Hepatocyte (in vitro differentiated cells): Measurements from ENCODE around the gene ABO. TPM values are rescaled to one million over a fixed set of nuclear protein-coding genes. Genes with fewer than 3 reads are reported as not detected.
A peak's percentile ranks its signal among the peaks of the same experiment; 100 is the strongest.

ENCODE experiments used
- DNase-seq: peaks from one replicate; pipeline ENCODE4 v3.0.0-alpha.2; 2016; ENCODE audit warnings: low spot score
- H2AFZ ChIP-seq: fragments of 200-600 bp; sonication (generic); 2 replicates; pipeline ENCODE4 v1.6.0; 2016; ENCODE audit warnings: antibody characterized with exemption, mild to moderate bottlenecking
- H3K27ac ChIP-seq: fragments of 200-600 bp; sonication (generic); 2 replicates; pipeline ENCODE4 v1.5.1; 2016; ENCODE audit warnings: mild to moderate bottlenecking
- H3K27me3 ChIP-seq: fragments of 200-600 bp; sonication (generic); 2 replicates; pipeline ENCODE4 v1.6.1; 2016
- H3K36me3 ChIP-seq: fragments of 200-600 bp; sonication (generic); replicated peaks from 2 replicates; pipeline ENCODE4 v1.5.1; 2016; ENCODE audit warnings: low read depth; ENCODE audit not compliant: insufficient read depth
- H3K4me1 ChIP-seq: fragments of 200-600 bp; sonication (generic); 2 replicates; pipeline ENCODE4 v1.5.1; 2016; ENCODE audit warnings: mild to moderate bottlenecking, moderate library complexity; ENCODE audit not compliant: insufficient read depth
- H3K4me2 ChIP-seq: fragments of 200-600 bp; sonication (generic); 2 replicates; pipeline ENCODE4 v1.6.0; 2016
- H3K4me3 ChIP-seq: fragments of 200-600 bp; sonication (generic); 2 replicates; pipeline ENCODE4 v1.5.1; 2016; ENCODE audit warnings: mild to moderate bottlenecking
- H3K79me2 ChIP-seq: fragments of 200-600 bp; sonication (generic); 2 replicates; pipeline ENCODE4 v1.6.0; 2017; ENCODE audit warnings: mild to moderate bottlenecking
- H3K9me2 ChIP-seq: fragments of 200-600 bp; sonication (generic); replicated peaks from 2 replicates; pipeline ENCODE4 v1.6.0; 2017; ENCODE audit warnings: mild to moderate bottlenecking; ENCODE audit not compliant: insufficient read depth
- H3K9me3 ChIP-seq: fragments of 200-600 bp; sonication (generic); 2 replicates; pipeline ENCODE4 v1.5.1; 2016; ENCODE audit warnings: low read depth, mild to moderate bottlenecking
- H4K20me1 ChIP-seq: fragments of 200-600 bp; sonication (generic); 2 replicates; pipeline ENCODE4 v1.6.0; 2016; ENCODE audit warnings: mild to moderate bottlenecking; ENCODE audit not compliant: insufficient read depth, poor library complexity, severe bottlenecking
- CTCF ChIP-seq: fragments of 200-600 bp; sonication (generic); IDR thresholded peaks from 2 replicates; pipeline ENCODE4 v1.5.1; 2016; ENCODE audit warnings: antibody characterized with exemption, mild to moderate bottlenecking; ENCODE audit not compliant: poor library complexity
- EZH2 ChIP-seq: fragments of 200-600 bp; sonication (generic); IDR thresholded peaks from 2 replicates; pipeline ENCODE4 v1.6.1; 2016; ENCODE audit warnings: antibody characterized with exemption, mild to moderate bottlenecking, borderline replicate concordance
- EZH2phosphoT487 ChIP-seq: fragments of 200-600 bp; sonication (generic); IDR thresholded peaks from one replicate; pipeline ENCODE4 v1.6.1; 2018; ENCODE audit warnings: antibody characterized with exemption, mild to moderate bottlenecking, low read depth, moderate library complexity; ENCODE audit not compliant: unreplicated experiment, severe bottlenecking
- WGBS: methylation state at CpG from one replicate; pipeline ENCODE4 v1.1.6; 2016; ENCODE audit warnings: low lambda C conversion rate; ENCODE audit errors: missing lambda C conversion rate; 5-methylcytosine and 5-hydroxymethylcytosine counted together
- polyA plus RNA-seq: library from polyadenylated mRNA; unstranded; fragments of >200 nt; fragmentation: Nextera tagmentation; extraction: Ambion mirVana; gene quantifications from 2 replicates; pipeline ENCODE4 v1.2.1, GENCODE V29; 2016
- total RNA-seq: library from RNA; depleted of rRNA; stranded (reverse); fragments of >200 nt; gene quantifications from 2 replicates; pipeline ENCODE4 v1.2.3, GENCODE V29; 2014

ABO gene
- total RNA-seq (3.4 and 4.8 TPM in 2 replicates), polyA plus RNA-seq (9.5 and 15.7 TPM in 2 replicates)

GRCh38 chr9:133275105-133276000 is at the start of gene ABO:
Gene ABO, minus strand, starts transcription at chr9:133275201.
- H3K4me1 ChIP-seq, result peaks cover 18% of the 10 kb centered on the region
- peak; percentile 71 for DNase-seq
- no peaks in the 10 kb centered on the region for H3K27me3 ChIP-seq
- H3K79me2 ChIP-seq, result peaks cover 40% of the 10 kb centered on the region
- H3K4me3 ChIP-seq, result peak within 1 kb of the TSS; percentile 75
- H2AFZ ChIP-seq, result peak within 1 kb of the TSS; percentile 93
- no peaks in the 10 kb centered on the region for H3K36me3 ChIP-seq
- peak within 1 kb of the TSS; percentile 82 for H3K27ac ChIP-seq
- H4K20me1 ChIP-seq, result no peaks in the 10 kb centered on the region
- peak within 1 kb of the TSS; percentile 97 for H3K4me2 ChIP-seq
- H3K9me3 ChIP-seq, result no peaks in the 10 kb centered on the region
- TF ChIP-seq CTCF, result peak; percentile 30
- no peak for TF ChIP-seq EZH2
- 4% methylated on average over 15 of the region's 110 CpGs for WGBS
- H3K9me2 ChIP-seq, result no peaks in the 10 kb centered on the region

GRCh38 chr9:133323991-133324703 is 49.1 kb upstream of the ABO start:
- Histone ChIP-seq H3K27me3 (no peaks in the 10 kb centered on the region), H3K36me3 (no peaks in the 10 kb centered on the region), H4K20me1 (no peaks in the 10 kb centered on the region), H3K4me3 (no peak overlapping the region), H3K9me3 (no peaks in the 10 kb centered on the region), H3K4me2 (no peak overlapping the region), H3K4me1 (no peaks in the 10 kb centered on the region), H3K79me2 (no peaks in the 10 kb centered on the region), H3K9me2 (no peaks in the 10 kb centered on the region), H3K27ac (no peak overlapping the region), H2AFZ (no peak overlapping the region)
- WGBS, result 94% methylated on average over 13 of the region's 13 CpGs
- no peak for DNase-seq
- TF ChIP-seq EZH2 (no peak), EZH2phosphoT487 (no peak), CTCF (no peak)

- H3K9me2 ChIP-seq, result no peaks in the 10 kb centered on the region
Observed at GRCh38 chr9:133323211-133323610, 48.2 kb upstream of the ABO start.

More at GRCh38 chr9:133323211-133323610, 48.2 kb upstream of the ABO start:
- Histone ChIP-seq H3K4me1 (no peaks in the 10 kb centered on the region), H2AFZ (no peak overlapping the region), H3K27me3 (no peaks in the 10 kb centered on the region), H4K20me1 (no peaks in the 10 kb centered on the region), H3K4me2 (no peak overlapping the region), H3K36me3 (no peaks in the 10 kb centered on the region), H3K27ac (no peak overlapping the region), H3K79me2 (no peaks in the 10 kb centered on the region), H3K4me3 (no peak overlapping the region), H3K9me3 (no peaks in the 10 kb centered on the region)
- WGBS, result 92% methylated on average over 10 of the region's 10 CpGs
- TF ChIP-seq EZH2 (no peak), CTCF (no peak), EZH2phosphoT487 (no peak)
- DNase-seq, result no peak
